ENCODE measurements around the gene TOMM20L.

TOMM20L gene

GRCh38 chr14:58427281-58428117, 31.8 kb downstream of the TOMM20L start, which contains the start of the genes KIAA0586 and TIMM9:
Gene KIAA0586, plus strand, starts transcription at chr14:58427719. Its CDS starts 546 bp downstream, at chr14:58428265.
Gene TIMM9, minus strand, starts transcription at chr14:58427531. Its CDS starts 15,586 bp downstream, at chr14:58411945.
- DNase-seq (peak; percentile 95), ATAC-seq (peak; percentile 87)

GRCh38 chr14:58428118-58428683, 32.5 kb downstream of the TOMM20L start:
- peak; percentile 12 for DNase-seq
- ATAC-seq, result no peak

GRCh38 chr14:58430156-58430555, 34.4 kb downstream of the TOMM20L start:
- ATAC-seq (peak; percentile 63), DNase-seq (no peak)

GRCh38 chr14:58439476-58439875, 43.7 kb downstream of the TOMM20L start:
- ATAC-seq, result no peak

GRCh38 chr14:58444627-58445026, 48.9 kb downstream of the TOMM20L start:
- ATAC-seq (no peak), DNase-seq (no peak)

More at GRCh38 chr14:58439476-58439875, 43.7 kb downstream of the TOMM20L start:
- no peak for DNase-seq

GRCh38 chr14:58455593-58456265, 60.0 kb downstream of the TOMM20L start:
- DNase-seq (no peak), ATAC-seq (no peak)

Measured in stimulated activated naive CD8-positive, alpha-beta T cell treated with anti-CD3 and anti-CD28 coated beads, Interleukin-15, Interleukin-2, amounts not matched to agents 100 U/mL and 50 U/mL, for 24 hours (primary cell).